Measurements from ENCODE around the gene C2CD4C.
"Not testable (repeated sequence)": the region's sequence is repeated elsewhere in the genome, so short reads cannot be mapped to it uniquely, and the experiment has no call there.

The C2CD4C gene

GRCh38 chr19:405121-405965 is 3.6 kb downstream of the C2CD4C start:
- DNase-seq (ENCODE audit: insufficient read length, low spot score) (no peak), FAIRE-seq (no peak)
- TF ChIP-seq POLR2A (IDR thresholded peaks at IDR 0.05; ENCODE audit: low read depth, low read length): no peak

GRCh38 chr19:403221-404027 is 5.5 kb downstream of the C2CD4C start:
- FAIRE-seq: no peak
- DNase-seq (ENCODE audit: insufficient read length, low spot score): no peak
- TF ChIP-seq POLR2A (IDR thresholded peaks at IDR 0.05; ENCODE audit: low read depth, low read length): no peak

- TF ChIP-seq POLR2A (IDR thresholded peaks at IDR 0.05; ENCODE audit: low read depth, low read length): no peak
- FAIRE-seq (no peak), DNase-seq (ENCODE audit: insufficient read length, low spot score) (no peak)
Measured at GRCh38 chr19:402786-403185, 6.2 kb downstream of the C2CD4C start.

- FAIRE-seq (no peak), DNase-seq (ENCODE audit: insufficient read length, low spot score) (no peak)
- no peak for TF ChIP-seq POLR2A (IDR thresholded peaks at IDR 0.05; ENCODE audit: low read depth, low read length)
Measured at GRCh38 chr19:401866-402511, 7.0 kb downstream of the C2CD4C start.

- FAIRE-seq (no peak), DNase-seq (ENCODE audit: insufficient read length, low spot score) (no peak)
- no peak for TF ChIP-seq POLR2A (IDR thresholded peaks at IDR 0.05; ENCODE audit: low read depth, low read length)
Measured at GRCh38 chr19:400976-401865, 7.7 kb downstream of the C2CD4C start.

GRCh38 chr19:399370-399769 is 9.6 kb downstream of the C2CD4C start:
- DNase-seq (ENCODE audit: insufficient read length, low spot score) (no peak), FAIRE-seq (no peak)
- no peak for TF ChIP-seq POLR2A (IDR thresholded peaks at IDR 0.05; ENCODE audit: low read depth, low read length)

GRCh38 chr19:398719-399118 is 10.2 kb downstream of the C2CD4C start:
- no peak for DNase-seq (ENCODE audit: insufficient read length, low spot score)
- TF ChIP-seq POLR2A (IDR thresholded peaks at IDR 0.05; ENCODE audit: low read depth, low read length): no peak
- FAIRE-seq: no peak

GRCh38 chr19:397941-398706 is 10.8 kb downstream of the C2CD4C start:
- FAIRE-seq (no peak), DNase-seq (ENCODE audit: insufficient read length, low spot score) (no peak)
- TF ChIP-seq POLR2A (IDR thresholded peaks at IDR 0.05; ENCODE audit: low read depth, low read length): no peak

- no peak for TF ChIP-seq POLR2A (IDR thresholded peaks at IDR 0.05; ENCODE audit: low read depth, low read length)
- FAIRE-seq (no peak), DNase-seq (ENCODE audit: insufficient read length, low spot score) (no peak)
Measured at GRCh38 chr19:397321-397720, 11.6 kb downstream of the C2CD4C start.

- FAIRE-seq (no peak), DNase-seq (ENCODE audit: insufficient read length, low spot score) (no peak)
- no peak for TF ChIP-seq POLR2A (IDR thresholded peaks at IDR 0.05; ENCODE audit: low read depth, low read length)
Measured at GRCh38 chr19:395467-395866, 13.5 kb downstream of the C2CD4C start.

- DNase-seq (ENCODE audit: insufficient read length, low spot score); FAIRE-seq: not testable (repeated sequence)
Measured at GRCh38 chr19:394857-395256, 14.1 kb downstream of the C2CD4C start.

- DNase-seq (ENCODE audit: insufficient read length, low spot score); FAIRE-seq: not testable (repeated sequence)
Measured at GRCh38 chr19:393560-393959, 15.4 kb downstream of the C2CD4C start.
